HFFc6 (cell line): ENCODE results near the gene ZNF710. TPM values are rescaled to one million over a fixed set of nuclear protein-coding genes. Genes with fewer than 3 reads are reported as not detected.
"Not testable (repeated sequence)": the region's sequence is repeated elsewhere in the genome, so short reads cannot be mapped to it uniquely, and the experiment has no call there.

Experiments
- DNase-seq: peaks from one replicate; pipeline ENCODE4 v3.0.0-alpha.2; 2018
- H3K27ac Mint-ChIP-seq: 2 replicates; pipeline ENCODE4 v1.8.0; 2020; ENCODE audit warnings: mild to moderate bottlenecking, mixed read lengths
- H3K27me3 Mint-ChIP-seq: 2 replicates; pipeline ENCODE4 v1.8.0; 2021; ENCODE audit warnings: mild to moderate bottlenecking, moderate library complexity, mixed read lengths; ENCODE audit not compliant: insufficient read depth
- H3K36me3 Mint-ChIP-seq: 2 replicates; pipeline ENCODE4 v1.8.0; 2021; ENCODE audit warnings: low read depth, mixed read lengths
- H3K4me1 Mint-ChIP-seq: 2 replicates; pipeline ENCODE4 v1.8.0; 2020; ENCODE audit warnings: low read depth, mixed read lengths
- H3K4me3 Mint-ChIP-seq: 2 replicates; pipeline ENCODE4 v1.8.0; 2020; ENCODE audit warnings: mild to moderate bottlenecking, moderate library complexity, mixed read lengths
- H3K9me3 Mint-ChIP-seq: 2 replicates; pipeline ENCODE4 v1.8.0; 2020; ENCODE audit warnings: mild to moderate bottlenecking, mixed read lengths
- CTCF ChIP-seq: fragments of 200-600 bp; sonication (generic); IDR thresholded peaks from 2 replicates; pipeline ENCODE4 v1.5.0; 2021; ENCODE audit warnings: antibody characterized with exemption, mild to moderate bottlenecking
- total RNA-seq, 6 experiments: library from RNA; stranded (reverse); fragmentation: NEBNext Ultra II Directional; extraction: Animal tissue kit (Norgen Biotek cat#: 25700); gene quantifications; 2 replicates in 1 of 6; 3 replicates in 5 of 6; pipeline ENCODE4 v1.2.3, GENCODE V29; 2021

Gene ZNF710
- total RNA-seq, 6 experiments from 2014 or later: 17.6 to 23.3 (median 20.3) TPM

- Mint-ChIP-seq H3K36me3 (no peaks in the 10 kb centered on the region), H3K4me1 (peaks cover 46% of the 10 kb centered on the region), H3K27me3 (peaks cover 3% of the 10 kb centered on the region), H3K27ac (no peak overlapping the region), H3K4me3 (no peak overlapping the region), H3K9me3 (no peaks in the 10 kb centered on the region)
- DNase-seq: no peak
- TF ChIP-seq CTCF: no peak
These were observed 102.7 kb downstream of the ZNF710 start for GRCh38 chr15:90103701-90104329.

- Mint-ChIP-seq H3K4me1 (peaks cover 39% of the 10 kb centered on the region), H3K9me3 (no peaks in the 10 kb centered on the region), H3K27me3 (peaks cover 3% of the 10 kb centered on the region; the same call in 1 of the 2 replicates), H3K36me3 (no peaks in the 10 kb centered on the region), H3K27ac (no peak overlapping the region), H3K4me3 (no peak overlapping the region)
- no peak for DNase-seq
- no peak for TF ChIP-seq CTCF
These were observed 103.4 kb downstream of the ZNF710 start for GRCh38 chr15:90104551-90104950.

- Mint-ChIP-seq H3K27ac (no peak overlapping the region), H3K9me3 (no peaks in the 10 kb centered on the region)
- DNase-seq: no peak
These were observed 104.4 kb downstream of the ZNF710 start for GRCh38 chr15:90105521-90105920.

DNA sequence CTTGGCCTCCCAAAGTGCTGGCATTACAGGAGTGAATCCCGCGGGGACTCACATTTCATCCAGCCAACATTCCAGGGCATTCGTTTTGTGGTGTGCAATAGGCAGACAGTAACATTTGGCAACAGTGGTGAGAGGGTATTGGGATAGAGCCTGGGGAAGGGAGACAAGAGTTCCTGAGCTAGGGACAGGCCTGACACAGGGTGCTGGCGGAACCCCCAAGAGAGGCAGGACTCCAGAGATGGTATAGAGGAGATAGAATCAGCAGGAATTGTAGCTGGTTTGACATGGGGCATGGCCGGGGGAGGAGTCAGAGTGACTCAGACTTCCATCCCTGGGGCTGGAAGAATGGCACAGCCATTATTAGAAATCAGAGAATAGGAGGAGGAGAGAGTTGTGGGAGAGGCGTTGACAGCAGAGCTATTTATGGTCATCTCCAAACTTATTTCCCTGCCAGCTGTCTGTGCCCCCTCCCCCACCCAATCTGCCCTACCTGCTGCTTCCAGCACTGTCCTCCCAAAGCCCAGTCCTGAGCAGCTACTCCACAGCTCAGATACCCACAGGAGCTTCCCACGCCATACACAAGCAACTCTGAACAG is 105.5 kb downstream of the ZNF710 start:
- Mint-ChIP-seq H3K4me3 (no peak overlapping the region), H3K4me1 (peaks cover 20% of the 10 kb centered on the region), H3K27me3 (peaks cover 3% of the 10 kb centered on the region), H3K9me3 (no peaks in the 10 kb centered on the region), H3K27ac (peak overlapping the region; percentile 51; the same call in 1 of the 2 replicates), H3K36me3 (no peaks in the 10 kb centered on the region)
- peak; percentile 45 for DNase-seq
- no peak for TF ChIP-seq CTCF

More at GRCh38 chr15:90105521-90105920, 104.4 kb downstream of the ZNF710 start:
- H3K4me1 Mint-ChIP-seq: peaks cover 29% of the 10 kb centered on the region
- peaks cover 3% of the 10 kb centered on the region for H3K27me3 Mint-ChIP-seq
- no peaks in the 10 kb centered on the region for H3K36me3 Mint-ChIP-seq
- TF ChIP-seq CTCF: no peak
- no peak overlapping the region for H3K4me3 Mint-ChIP-seq

GRCh38 chr15:90108038-90108437 is 106.9 kb downstream of the ZNF710 start:
- H3K27me3 Mint-ChIP-seq, H3K27ac Mint-ChIP-seq, H3K4me3 Mint-ChIP-seq, DNase-seq, H3K36me3 Mint-ChIP-seq, H3K9me3 Mint-ChIP-seq: not testable (repeated sequence)
- peaks cover 17% of the 10 kb centered on the region for H3K4me1 Mint-ChIP-seq

GRCh38 chr15:90109163-90109751 is 108.1 kb downstream of the ZNF710 start:
- not testable (repeated sequence) for H3K27ac Mint-ChIP-seq, H3K36me3 Mint-ChIP-seq

More at GRCh38 chr15:90109163-90109751, 108.1 kb downstream of the ZNF710 start:
- not testable (repeated sequence) for H3K9me3 Mint-ChIP-seq, DNase-seq, H3K4me3 Mint-ChIP-seq, H3K27me3 Mint-ChIP-seq
- peaks cover 12% of the 10 kb centered on the region for H3K4me1 Mint-ChIP-seq
